ENCODE measurements around the gene C9. TPM values are rescaled to one million over a fixed set of nuclear protein-coding genes. Genes with fewer than 3 reads are reported as not detected.
"Not testable (repeated sequence)": the region's sequence is repeated elsewhere in the genome, so short reads cannot be mapped to it uniquely, and the experiment has no call there.

Gene C9
- total RNA-seq, 8 experiments from 2014 or later, result not detected

DNA sequence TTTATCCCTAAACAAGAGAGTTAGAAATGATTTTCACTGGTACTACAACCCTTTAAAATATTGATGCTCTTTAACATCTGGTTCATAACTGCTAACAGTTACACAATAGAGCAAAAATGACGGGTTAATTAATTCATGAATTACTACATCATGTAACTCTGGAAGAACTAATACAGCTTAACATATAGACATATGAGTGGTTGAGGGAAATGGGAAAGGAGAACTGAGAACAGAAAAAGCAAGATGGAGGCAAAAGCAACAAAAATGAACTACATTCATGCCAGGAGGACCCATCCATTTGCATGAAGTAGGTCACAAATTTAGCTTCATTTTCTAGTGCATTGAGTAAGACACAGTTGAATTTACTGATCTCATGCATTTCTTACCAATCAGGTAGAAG is 61.8 kb downstream of the C9 start:
- 0 to 82% (median 47%) methylated on average over 1 of the region's 1 CpG; no CpG with 5 or more reads in 2 of the 10 experiments for WGBS, 10 experiments
- in situ Hi-C loops (cut with MboI; ENCODE audit: low pct_unique_long_range_greater_than_20kb in 2 of 9, low sequenced_read_pairs in 9 of 9, unreplicated experiment in 9 of 9), result no loop called here

GRCh38 chr5:39301406-39301805 is 62.9 kb downstream of the C9 start:
- H3K4me1 ChIP-seq (replicated peaks in 1 of 2), result no peaks in the 10 kb centered on the region
- no peak for ATAC-seq (replicated peaks in 6 of 8)
- no peak overlapping the region for H3K27ac ChIP-seq
- in situ Hi-C loops (cut with MboI; ENCODE audit: low pct_unique_long_range_greater_than_20kb in 2 of 9, low sequenced_read_pairs in 9 of 9, unreplicated experiment in 9 of 9), result no loop called here
- H3K4me3 ChIP-seq, result no peak overlapping the region

More for the DNA sequence above, 61.8 kb downstream of the C9 start:
- Histone ChIP-seq H3K27ac (no peak overlapping the region), H3K4me3 (no peak overlapping the region), H3K4me1 (replicated peaks in 1 of 2) (no peaks in the 10 kb centered on the region)
- ATAC-seq (replicated peaks in 6 of 8), result no peak

GRCh38 chr5:39299962-39300361 is 64.3 kb downstream of the C9 start:
- H3K4me1 ChIP-seq (replicated peaks in 1 of 2), result no peaks in the 10 kb centered on the region
- H3K27ac ChIP-seq, result no peak overlapping the region
- ATAC-seq (replicated peaks in 6 of 8), result no peak
- H3K4me3 ChIP-seq, result no peak overlapping the region
- in situ Hi-C loops (cut with MboI; ENCODE audit: low pct_unique_long_range_greater_than_20kb in 2 of 9, low sequenced_read_pairs in 9 of 9, unreplicated experiment in 9 of 9), result loop anchor here in 2 of 9 experiments (25.0 kb wide), 1 partner anchor 163 kb away; no protein-coding TSS in a partner anchor

- Histone ChIP-seq H3K4me1 (replicated peaks in 1 of 2) (no peaks in the 10 kb centered on the region), H3K27ac (no peak overlapping the region), H3K4me3 (no peak overlapping the region)
- in situ Hi-C loops (cut with MboI; ENCODE audit: low pct_unique_long_range_greater_than_20kb in 2 of 9, low sequenced_read_pairs in 9 of 9, unreplicated experiment in 9 of 9), result loop anchor here in 2 of 9 experiments (25.0 kb wide), 1 partner anchor 157 kb away; no protein-coding TSS in a partner anchor
- WGBS, 10 experiments, result 17 to 86% (median 72%) methylated on average over 1 to 2 of the region's 2 CpGs; no CpG with 5 or more reads in 1 of the 10 experiments
- no peak for ATAC-seq (replicated peaks in 6 of 8)
These were observed 69.6 kb downstream of the C9 start for GRCh38 chr5:39294736-39295135.

- peak in 2 of 8 experiments; percentile 59 to 83 for ATAC-seq (replicated peaks in 6 of 8)
- Histone ChIP-seq H3K27ac (no peak overlapping the region), H3K4me3 (no peak overlapping the region), H3K4me1 (replicated peaks in 1 of 2) (no peaks in the 10 kb centered on the region)
- 4 to 92% (median 43%) methylated on average over 1 to 5 of the region's 5 CpGs; no CpG with 5 or more reads in 1 of the 10 experiments for WGBS, 10 experiments
- in situ Hi-C loops (cut with MboI; ENCODE audit: low pct_unique_long_range_greater_than_20kb in 2 of 9, low sequenced_read_pairs in 9 of 9, unreplicated experiment in 9 of 9), result loop anchor here in 2 of 9 experiments (5.0 to 25.0 kb wide), 2 partner anchors 67 to 147 kb away; partner anchors contain the start of gene FYB1 (in 1 of the 2)
These were observed 79.7 kb downstream of the C9 start for GRCh38 chr5:39284552-39284951.

DNA sequence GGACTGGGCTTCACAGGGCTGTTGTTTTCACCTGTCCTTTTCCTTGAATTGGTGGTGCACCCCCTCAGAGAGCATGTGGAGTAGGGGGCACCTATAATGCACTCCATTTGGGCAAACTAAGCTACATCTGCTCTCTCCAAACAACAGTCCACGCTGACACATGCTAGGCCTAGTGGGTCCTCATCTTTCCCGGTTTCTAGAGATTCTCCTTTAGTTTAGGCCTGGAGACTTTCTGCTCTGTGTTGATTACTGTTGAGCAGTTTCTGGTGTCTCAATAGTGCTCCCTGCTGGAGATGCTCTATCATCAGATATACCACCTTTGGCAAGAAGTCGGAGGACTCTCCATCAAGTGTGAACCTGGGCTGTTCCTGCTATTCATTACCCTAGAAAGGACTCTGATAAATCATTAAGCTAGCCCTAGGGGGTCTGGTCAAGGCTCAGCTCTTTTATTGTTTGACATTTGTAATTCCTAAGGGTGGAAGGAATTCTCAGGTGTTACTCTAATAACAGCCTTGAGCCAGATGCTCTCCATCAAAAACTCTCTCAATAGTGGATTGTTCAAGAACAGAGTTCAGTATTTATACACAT is 81.0 kb downstream of the C9 start:
- in situ Hi-C loops (cut with MboI; ENCODE audit: low pct_unique_long_range_greater_than_20kb in 2 of 9, low sequenced_read_pairs in 9 of 9, unreplicated experiment in 9 of 9), result loop anchor here in 2 of 9 experiments (5.0 to 25.0 kb wide), 2 partner anchors 66 to 146 kb away; partner anchors contain the start of gene FYB1 (in 1 of the 2)
- WGBS, 10 experiments, result 3 to 51% (median 41%) methylated on average over 2 to 3 of the region's 3 CpGs; no CpG with 5 or more reads in 6 of the 10 experiments
- no peak overlapping the region for H3K27ac ChIP-seq

DNA sequence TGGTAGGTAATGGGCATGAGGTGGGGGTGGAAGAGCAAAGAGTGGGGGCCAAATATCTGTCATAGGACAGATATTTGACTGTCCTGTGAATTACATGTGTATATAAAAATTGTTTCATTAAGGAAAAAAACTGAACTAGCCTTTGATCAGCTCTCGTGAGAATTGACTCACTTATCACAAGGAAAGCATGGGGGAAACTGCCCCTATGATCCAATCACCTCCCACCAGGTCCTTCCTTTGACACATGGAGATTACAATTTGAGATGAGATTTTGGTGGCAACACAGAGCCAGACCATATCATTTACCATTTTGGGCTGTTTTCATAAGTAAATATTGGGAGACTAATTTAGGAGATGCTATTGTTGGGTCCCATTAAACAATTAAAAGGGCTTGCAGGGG is 81.7 kb downstream of the C9 start:
- 80 to 100% (median 86%) methylated on average over 1 of the region's 1 CpG; no CpG with 5 or more reads in 5 of the 10 experiments for WGBS, 10 experiments
- in situ Hi-C loops (cut with MboI; ENCODE audit: low pct_unique_long_range_greater_than_20kb in 2 of 9, low sequenced_read_pairs in 9 of 9, unreplicated experiment in 9 of 9), result loop anchor here in 2 of 9 experiments (5.0 to 25.0 kb wide), 2 partner anchors 65 to 145 kb away; partner anchors contain the start of gene FYB1 (in 1 of the 2)

More for the DNA sequence above, 81.0 kb downstream of the C9 start:
- Histone ChIP-seq H3K4me1 (replicated peaks in 1 of 2) (no peaks in the 10 kb centered on the region), H3K4me3 (no peak overlapping the region)
- peak in 3 of 8 experiments; percentile 95 to 98 (median 98) for ATAC-seq (replicated peaks in 6 of 8)

DNA sequence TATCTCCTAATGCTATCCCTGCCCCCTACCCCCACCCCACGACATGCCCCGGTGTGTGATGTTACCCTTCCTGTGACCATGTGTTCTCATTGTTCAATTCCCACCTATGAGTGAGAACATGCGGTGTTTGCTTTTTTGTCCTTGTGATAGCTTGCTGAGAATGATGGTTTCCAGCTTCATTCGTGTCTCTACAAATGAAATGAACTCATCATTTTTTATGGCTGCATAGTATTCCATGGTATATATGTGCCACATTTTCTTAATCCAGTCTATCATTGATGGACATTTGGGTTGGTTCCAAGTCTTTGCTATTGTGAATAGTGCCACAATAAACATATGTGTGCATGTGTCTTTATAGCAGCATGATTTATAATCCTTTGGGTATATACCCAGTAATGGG is 88.4 kb downstream of the C9 start:
- in situ Hi-C loops (cut with MboI; ENCODE audit: low pct_unique_long_range_greater_than_20kb in 2 of 9, low sequenced_read_pairs in 9 of 9, unreplicated experiment in 9 of 9), result loop anchor here in 2 of 9 experiments (25.0 kb wide), 1 partner anchor 139 kb away; no protein-coding TSS in a partner anchor
- ATAC-seq (replicated peaks in 6 of 8); H3K4me1 ChIP-seq (replicated peaks in 1 of 2); H3K4me3 ChIP-seq; H3K27ac ChIP-seq: not testable (repeated sequence)
- 100% methylated on average over 1 of the region's 4 CpGs; no CpG with 5 or more reads in 8 of the 10 experiments for WGBS, 10 experiments

More for the DNA sequence above, 81.7 kb downstream of the C9 start:
- H3K27ac ChIP-seq, result no peak overlapping the region
- ATAC-seq (replicated peaks in 6 of 8), result no peak
- H3K4me3 ChIP-seq, result no peak overlapping the region
- H3K4me1 ChIP-seq (replicated peaks in 1 of 2), result no peaks in the 10 kb centered on the region

DNA sequence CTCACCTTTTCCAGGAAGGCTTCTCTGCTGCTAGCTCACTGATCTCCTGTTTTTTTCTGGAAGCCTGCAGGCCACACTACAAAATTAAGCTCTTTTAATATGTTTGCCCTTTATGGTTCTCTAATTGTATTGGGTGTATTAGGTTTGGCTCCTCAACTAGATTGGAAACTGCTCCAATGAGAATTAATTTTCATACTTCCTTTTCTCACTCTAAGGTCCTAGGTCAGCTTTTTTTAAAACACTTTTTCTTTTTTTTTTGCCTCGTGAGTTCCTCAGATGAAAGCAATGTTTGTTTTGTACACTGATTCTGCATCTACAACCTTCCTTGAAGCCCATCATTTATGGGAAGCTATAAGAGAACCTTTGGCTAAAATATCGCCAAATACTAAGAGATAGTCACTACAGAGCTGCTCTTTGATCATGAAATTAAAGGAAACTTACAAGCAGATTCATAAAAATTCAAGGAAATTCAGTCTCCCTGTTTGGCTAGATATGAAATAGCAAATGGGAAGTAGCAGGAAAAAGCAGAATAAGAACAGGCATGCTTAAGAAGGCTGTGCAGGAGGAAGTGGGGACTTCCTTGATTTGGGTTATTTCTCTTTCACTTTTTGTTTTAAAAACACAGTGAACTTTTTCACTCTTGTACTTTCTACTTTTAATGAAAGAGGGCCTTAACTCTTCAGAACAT is 89.8 kb downstream of the C9 start:
- Histone ChIP-seq H3K27ac (no peak overlapping the region), H3K4me3 (no peak overlapping the region)

DNA sequence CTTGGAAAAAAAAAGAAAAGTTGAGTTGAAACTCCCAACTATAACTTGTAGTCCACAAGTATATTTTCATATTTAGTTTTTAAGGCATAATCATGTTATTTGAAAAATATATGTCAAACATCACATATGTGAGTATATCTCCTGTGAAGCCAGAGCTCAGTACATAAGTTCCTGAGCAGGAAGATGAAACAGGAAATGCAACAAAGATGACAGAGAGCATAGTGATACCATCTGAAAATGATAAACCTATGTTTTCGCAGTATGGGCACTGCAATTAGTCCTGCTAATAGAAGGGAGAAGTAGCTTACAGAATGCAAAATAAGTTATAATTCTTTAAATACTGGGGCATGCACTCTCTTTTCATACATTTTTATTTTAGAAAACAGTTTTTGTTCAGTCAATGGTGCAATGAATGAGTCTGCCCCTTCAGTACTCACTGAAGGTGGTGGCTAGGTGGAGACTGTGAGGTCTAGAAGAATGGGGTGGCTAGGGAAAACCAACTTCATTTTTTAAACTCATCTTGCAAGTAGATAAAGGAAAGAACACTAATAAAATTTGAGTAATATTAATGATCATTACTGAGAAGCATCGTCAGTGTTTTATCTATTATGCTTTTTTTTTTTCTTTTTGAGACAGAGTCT is 90.9 kb downstream of the C9 start:
- no peak for ATAC-seq (replicated peaks in 6 of 8)
- in situ Hi-C loops (cut with MboI; ENCODE audit: low pct_unique_long_range_greater_than_20kb in 2 of 9, low sequenced_read_pairs in 9 of 9, unreplicated experiment in 9 of 9), result no loop called here
- no peak overlapping the region for H3K4me3 ChIP-seq
- 82 to 100% (median 94%) methylated on average over 1 to 2 of the region's 2 CpGs; no CpG with 5 or more reads in 2 of the 10 experiments for WGBS, 10 experiments
- no peaks in the 10 kb centered on the region for H3K4me1 ChIP-seq (replicated peaks in 1 of 2)
- no peak overlapping the region for H3K27ac ChIP-seq

More for the DNA sequence above, 89.8 kb downstream of the C9 start:
- in situ Hi-C loops (cut with MboI; ENCODE audit: low pct_unique_long_range_greater_than_20kb in 2 of 9, low sequenced_read_pairs in 9 of 9, unreplicated experiment in 9 of 9), result loop anchor here in 2 of 9 experiments (25.0 kb wide), 1 partner anchor 137 kb away; no protein-coding TSS in a partner anchor
- WGBS, 10 experiments, result 33 to 100% (median 79%) methylated on average over 1 to 2 of the region's 2 CpGs; no CpG with 5 or more reads in 1 of the 10 experiments
- H3K4me1 ChIP-seq (replicated peaks in 1 of 2), result no peaks in the 10 kb centered on the region
- no peak for ATAC-seq (replicated peaks in 6 of 8)

GRCh38 chr5:39272869-39273231 is 91.4 kb downstream of the C9 start:
- H3K27ac ChIP-seq; in situ Hi-C loops (cut with MboI; ENCODE audit: low pct_unique_long_range_greater_than_20kb in 2 of 9, low sequenced_read_pairs in 9 of 9, unreplicated experiment in 9 of 9); H3K4me1 ChIP-seq (replicated peaks in 1 of 2); H3K4me3 ChIP-seq; ATAC-seq (replicated peaks in 6 of 8): not testable (repeated sequence)
- WGBS, 10 experiments, result 79 to 100% methylated on average over 2 to 3 of the region's 14 CpGs; no CpG with 5 or more reads in 8 of the 10 experiments

DNA sequence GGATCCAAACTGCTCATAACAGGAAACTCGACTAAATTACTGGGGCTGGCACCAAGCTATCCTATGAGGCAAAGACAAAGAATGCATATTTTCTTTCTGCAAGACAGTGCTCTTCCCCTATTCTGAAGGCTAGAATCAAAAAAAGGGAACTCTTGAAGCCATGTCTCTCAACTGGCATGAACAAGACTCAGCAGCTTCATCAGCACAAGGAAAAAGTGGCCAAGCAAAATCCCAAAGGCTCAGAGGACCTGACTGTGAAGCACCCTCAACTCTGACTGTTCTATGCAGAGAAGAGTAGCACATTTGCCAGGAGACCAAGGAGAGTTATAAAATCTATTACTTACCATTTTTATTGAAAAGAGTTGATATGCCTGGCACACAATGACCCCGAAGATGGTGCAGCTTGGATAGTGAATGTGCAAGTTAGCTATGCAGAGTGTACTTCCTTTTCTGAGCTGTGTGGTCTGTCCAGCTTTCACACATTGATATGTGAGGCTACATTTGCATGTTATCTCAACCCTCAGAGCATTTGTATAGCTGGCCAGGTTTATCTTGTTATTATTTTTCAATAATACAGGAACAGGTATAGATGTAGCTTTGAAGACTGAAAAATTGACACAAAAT is 94.0 kb downstream of the C9 start:
- in situ Hi-C loops (cut with MboI; ENCODE audit: low pct_unique_long_range_greater_than_20kb in 2 of 9, low sequenced_read_pairs in 9 of 9, unreplicated experiment in 9 of 9), result no loop called here

More for the DNA sequence above, 94.0 kb downstream of the C9 start:
- Histone ChIP-seq H3K4me1 (replicated peaks in 1 of 2) (no peaks in the 10 kb centered on the region), H3K4me3 (no peak overlapping the region), H3K27ac (no peak overlapping the region)
- WGBS, 10 experiments, result 60 to 100% (median 92%) methylated on average over 1 to 2 of the region's 2 CpGs; no CpG with 5 or more reads in 3 of the 10 experiments
- no peak for ATAC-seq (replicated peaks in 6 of 8)

Data from motor neuron (in vitro differentiated cells).